HG03039 (cell line): ENCODE results near the gene OR7G2.

Experiments used
- ATAC-seq: cut with Tn5 transposase; IDR thresholded peaks from one replicate; pipeline ENCODE4 v1.9.1; 2021; ENCODE audit warnings: mild to moderate bottlenecking, moderate library complexity; ENCODE audit not compliant: unreplicated experiment

OR7G2 gene

DNA sequence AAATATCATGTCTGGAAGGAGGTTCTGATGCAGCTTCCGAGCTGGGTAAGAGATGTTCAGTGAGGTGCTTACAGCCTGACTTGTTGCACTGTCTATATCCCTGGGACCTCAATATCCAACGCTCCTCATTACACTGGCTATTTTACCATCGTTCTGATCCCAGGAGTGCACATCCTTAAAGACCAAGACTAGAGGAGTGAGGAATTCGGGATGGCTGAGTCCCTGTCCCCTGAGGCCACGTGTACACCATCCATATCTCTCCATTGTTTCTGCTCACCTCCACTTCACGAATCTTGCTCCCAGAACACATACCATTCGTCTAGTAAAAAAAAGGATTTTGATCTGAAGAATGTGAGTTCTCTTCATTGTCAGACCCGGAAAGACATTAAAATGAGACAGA, at the start of gene OR7G2:
TSS of gene OR7G2 (minus strand) at position 101 of the 400 bp plus-strand sequence. CDS start 4,232 bp downstream, outside the sequence.
- no peak for ATAC-seq

DNA sequence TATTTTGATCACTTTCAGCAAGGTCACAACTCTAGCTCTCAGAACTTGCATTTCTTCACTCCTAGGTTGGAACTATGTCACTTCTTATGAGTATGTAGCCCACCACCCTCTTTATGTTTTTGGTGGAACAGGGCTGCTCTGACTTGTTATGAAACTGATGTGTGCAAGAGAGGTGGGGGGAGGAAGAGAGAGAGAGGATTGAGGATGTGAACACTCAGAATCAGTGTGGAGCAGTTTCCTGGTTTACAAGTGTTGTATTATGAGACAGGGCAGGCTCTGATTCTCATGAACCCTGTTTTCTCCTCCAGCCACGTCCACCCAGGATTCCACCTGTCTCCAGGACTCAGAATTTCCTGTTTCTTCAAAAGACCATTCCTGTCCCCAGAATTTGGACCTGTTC, 49.0 kb upstream of the OR7G2 start:
- no peak for ATAC-seq

DNA sequence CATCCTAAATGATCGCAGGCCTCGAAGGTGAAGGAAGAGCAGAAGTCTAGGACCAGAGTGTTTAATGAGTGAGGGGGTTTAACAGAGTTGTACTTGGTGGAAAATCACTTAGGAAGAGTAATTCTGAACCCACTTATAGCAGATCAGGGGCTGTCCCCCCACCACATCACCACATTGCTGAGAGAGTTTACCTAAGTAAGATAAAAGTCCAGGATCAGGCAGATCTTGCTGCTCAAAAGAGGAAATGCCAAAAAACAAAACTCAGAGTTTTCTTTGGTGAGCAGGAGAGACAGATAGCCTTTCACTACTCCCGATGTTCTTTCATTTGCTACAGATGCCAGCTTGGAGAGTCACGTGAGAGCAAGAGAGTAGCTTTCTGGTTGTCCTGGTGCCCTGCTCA, 48.3 kb upstream of the OR7G2 start:
- ATAC-seq = no peak

DNA sequence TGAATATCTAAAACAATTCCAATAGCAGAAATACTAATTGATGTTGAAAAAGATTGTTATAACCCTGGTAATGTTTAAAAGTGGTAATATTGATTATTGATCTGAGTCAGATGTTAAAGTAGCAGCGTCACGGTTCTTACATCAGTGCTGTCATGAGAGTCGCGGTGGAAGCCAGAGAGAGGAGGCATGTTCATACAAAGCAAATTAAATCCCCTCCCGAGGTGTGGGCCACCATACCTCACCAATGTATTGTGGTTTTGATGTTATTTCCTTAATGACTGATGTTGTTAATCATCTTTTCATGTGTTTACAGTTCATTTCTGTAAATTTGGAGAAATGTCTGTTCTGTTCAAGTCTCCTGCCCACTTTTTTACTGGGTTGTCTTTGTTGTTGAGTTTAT, 44.1 kb upstream of the OR7G2 start:
- no peak for ATAC-seq

DNA sequence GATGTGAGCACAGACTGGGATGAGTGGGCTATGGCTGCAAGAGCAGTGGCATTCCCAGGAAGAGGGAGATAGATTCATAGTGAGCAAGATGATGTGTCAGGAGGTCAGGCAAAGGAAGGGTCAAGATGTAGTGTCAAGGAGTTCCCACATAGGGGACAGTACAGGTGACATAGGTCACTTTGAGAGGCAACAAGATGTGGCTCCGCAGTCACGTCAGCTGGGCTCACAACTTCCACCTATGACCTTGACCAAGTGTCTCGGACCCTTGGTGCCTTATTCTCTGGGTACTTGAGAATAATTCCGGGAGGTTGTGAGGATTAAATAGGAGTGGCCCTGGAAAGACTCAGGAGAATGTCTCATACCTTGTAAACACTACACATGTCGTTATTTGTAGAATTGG, 43.4 kb upstream of the OR7G2 start:
- ATAC-seq = no peak

DNA sequence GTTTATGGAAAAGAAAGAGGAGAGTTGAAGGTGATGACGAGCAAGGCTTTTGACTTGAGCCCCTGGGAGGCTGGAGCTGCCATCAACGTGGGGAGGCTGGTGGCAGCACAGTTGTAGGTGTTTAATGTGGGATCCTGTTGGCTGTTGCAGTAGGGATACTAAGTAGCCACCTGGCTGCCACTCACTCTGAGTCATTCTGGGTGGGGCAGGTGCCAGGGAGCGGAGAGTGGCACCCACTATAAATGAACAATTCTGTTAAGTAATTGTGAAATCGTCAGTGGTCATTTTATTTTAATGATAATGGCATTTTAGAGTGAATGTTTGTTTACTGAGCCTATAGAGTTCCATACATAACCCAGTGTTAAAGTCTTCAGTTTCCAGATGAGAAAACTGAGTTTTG, 42.7 kb upstream of the OR7G2 start:
- ATAC-seq = no peak

DNA sequence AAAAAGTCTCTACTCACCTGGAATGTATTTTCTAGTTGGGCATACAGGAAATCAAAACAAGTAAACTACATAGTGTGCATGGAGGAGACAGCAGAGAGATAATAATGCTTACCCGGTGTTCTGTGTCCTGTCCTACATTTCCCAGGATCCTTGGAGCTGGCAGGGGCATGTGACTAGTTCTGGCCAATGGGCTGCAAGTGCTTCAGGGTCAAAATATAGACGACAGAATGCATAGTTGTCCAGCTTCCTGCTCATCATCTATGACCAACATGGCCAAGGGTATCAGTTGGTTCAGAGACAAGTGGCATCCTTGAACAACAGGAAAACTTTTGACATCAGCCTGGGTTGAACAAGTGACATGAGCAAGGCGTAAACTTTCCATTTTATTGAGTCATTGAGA, 41.4 kb upstream of the OR7G2 start:
- no peak for ATAC-seq

DNA sequence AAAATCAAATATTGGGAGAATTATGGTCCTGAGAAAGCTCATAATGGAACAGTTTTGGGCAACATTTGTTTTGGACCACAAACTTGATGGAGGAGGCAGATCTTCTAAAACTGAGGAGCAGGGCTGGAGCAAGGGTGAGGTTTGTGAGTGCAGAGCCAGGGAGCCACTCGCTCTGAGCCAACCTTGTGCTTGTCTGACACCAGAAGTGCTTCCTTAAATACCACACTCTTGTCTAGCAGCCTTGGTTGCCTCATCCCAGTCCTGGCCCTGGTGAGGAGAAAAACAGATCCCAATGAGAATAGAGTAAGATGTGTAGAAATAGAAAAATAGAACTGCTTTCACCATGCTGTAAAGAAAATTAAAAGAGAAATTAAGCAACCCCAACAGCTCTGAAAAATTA, 39.6 kb upstream of the OR7G2 start:
- ATAC-seq = no peak

DNA sequence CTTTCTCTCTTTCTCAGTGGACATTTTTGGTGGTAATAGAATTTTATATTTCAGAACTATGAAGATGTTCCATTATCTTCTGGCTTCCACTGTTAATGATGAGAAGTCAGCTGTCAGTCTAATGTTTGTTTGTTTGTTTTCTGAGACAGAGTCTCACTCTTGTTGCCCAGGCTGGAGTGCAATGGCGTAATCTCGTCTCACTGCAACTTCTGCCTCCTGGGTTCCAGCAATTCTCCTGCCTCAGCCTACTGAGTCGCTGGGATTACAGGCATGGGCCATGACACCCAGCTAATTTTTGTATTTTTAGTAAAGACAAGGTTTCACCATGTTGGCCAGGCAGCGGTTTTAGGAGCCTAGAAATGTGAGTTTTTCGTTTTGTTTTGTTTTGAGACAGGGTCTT, 37.6 kb upstream of the OR7G2 start:
- no peak for ATAC-seq

DNA sequence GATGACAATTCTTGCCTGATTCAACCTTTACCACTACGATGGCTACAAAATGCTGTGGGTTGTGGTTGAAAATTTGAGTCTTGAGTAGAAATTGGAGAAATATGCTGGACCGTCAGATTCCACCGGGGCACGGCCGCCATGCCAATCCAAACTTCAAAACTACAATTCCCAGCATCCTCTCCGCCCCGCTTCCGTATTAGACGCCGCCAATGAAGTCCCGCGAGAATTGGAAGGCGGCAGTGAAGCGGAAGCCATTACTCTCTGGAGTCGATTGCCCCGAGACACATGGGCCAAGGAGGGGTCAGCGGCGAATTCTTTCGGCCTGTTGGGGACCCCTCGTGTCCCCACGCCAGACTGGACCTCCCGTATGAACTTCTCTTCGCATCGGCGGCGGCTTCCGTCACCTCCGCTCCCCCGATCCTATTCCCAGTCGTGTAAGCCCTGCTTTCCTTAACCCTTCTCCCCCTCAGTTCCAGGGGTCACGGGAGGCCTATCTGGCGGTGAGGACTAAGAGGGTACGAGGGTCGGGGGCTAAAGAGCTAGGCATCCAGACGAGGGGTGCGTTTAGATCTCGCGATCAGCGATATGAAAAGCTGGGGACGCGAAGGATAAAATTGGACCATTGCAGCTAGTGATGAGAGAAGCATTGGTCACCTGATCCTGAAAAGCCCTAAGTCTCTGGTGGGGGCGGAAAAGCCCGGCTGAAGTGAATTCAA, 33.0 kb upstream of the OR7G2 start, which contains the start of gene ZNF317:
TSS of gene ZNF317 (plus strand) at position 239 of the 716 bp plus-strand sequence. CDS start 15,620 bp downstream, outside the sequence.
- peak; percentile 85 for ATAC-seq

DNA sequence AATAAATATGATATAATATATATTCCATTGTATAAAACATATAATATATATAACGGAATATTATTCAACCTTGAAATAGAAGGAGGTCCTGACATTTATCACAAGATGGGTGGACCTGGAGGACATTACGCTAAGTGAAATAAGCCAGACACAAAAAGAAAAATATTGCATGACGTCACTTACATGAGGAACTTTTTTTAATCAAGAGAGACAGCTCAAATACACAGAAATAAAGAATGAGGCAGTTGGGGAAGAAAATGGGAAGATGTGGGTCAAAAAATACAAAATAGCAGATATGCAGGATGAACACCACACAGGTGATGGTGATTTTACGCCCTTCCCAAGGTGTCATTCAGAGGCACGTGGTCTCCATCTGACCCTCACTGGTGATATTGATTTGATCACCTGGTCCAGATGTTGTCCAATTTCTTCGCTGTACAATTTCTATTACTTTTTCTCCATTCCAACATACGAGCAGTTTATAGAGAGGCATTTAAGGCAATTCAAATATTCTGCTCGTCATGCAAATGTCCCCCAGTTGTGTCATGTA, 32.4 kb upstream of the OR7G2 start:
- no peak for ATAC-seq

DNA sequence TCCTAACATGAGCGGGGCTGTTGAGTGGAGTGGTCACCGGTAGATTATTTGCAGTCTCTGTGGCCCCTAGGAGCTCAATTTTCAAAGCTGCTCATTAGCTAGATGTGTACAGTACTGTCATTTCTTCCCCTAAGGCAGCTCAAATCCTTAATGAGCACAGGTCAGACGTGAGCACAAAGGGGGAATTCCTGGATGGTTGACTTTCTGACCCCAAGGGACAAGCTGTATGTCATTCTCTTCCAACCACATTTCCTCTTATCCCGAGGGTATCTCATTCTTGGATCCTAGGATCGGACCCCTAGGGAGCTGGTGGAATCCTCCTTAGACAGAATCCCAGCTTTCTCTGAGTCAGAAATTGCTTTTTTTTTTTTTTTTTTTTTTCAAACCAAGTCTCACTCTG, 25.1 kb upstream of the OR7G2 start:
- no peak for ATAC-seq

DNA sequence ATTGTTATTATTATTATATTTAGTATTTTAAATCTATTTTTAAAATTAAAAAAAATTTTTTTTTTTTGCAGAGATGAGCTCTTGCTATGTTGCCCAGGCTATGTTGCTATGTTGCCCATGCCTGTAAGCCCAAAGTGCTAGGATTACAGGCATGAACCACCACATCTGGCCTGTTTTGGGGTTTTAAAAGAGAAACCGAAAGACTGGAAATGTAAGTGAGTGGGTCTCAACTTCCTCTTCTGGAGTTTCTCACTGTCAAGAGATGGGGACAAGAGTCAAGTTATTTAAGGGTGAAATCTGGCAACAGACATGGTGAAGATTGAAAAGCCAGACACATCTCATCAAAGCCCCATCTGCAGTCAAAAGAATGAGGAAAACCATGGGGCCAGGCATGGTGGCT, 23.7 kb upstream of the OR7G2 start:
- ATAC-seq = no peak

DNA sequence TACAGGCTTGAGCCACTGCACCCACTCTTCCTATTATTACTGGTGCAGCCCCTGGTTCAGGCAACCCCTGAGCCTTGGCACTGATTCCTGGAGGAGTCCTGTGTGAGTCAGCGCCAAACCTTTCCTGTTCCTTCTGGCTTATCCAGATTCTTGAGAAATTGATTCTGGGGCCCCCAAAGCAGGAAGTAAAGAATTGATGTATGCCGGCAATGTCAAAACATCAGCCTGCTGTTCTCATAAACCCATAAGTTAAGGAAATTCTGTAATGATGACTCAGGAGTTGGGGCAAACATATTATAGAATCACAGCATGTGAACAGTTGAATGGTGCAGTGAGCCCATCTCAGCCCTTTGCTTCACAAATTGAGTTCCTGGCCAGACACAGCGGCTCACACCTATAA, 20.9 kb upstream of the OR7G2 start:
- ATAC-seq = no peak

DNA sequence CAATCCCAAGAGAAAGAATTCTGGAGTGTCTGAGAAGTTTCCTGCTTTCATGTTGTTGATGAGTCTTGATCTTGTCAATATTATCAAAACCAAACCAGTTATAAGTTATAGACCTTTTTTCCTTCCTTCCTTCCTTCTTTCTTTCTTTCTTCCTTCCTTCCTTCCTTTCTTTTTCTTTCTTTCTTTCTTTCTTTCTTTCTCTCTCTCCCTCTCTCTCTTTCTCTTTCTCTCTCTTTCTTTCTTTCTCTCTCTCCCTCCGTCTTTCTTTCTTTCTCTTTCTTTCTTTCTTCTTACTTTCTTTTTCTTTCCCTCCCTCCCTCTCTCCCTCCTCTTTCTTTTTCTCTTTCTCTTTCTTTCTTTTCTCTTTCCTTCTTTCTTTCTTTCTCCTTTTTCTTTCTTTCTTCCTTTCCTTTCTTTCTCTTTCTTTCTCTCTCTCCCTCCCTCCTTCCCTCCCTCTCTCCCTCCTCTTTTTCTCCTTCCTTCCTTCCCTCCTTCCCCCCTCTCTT, 19.7 kb upstream of the OR7G2 start, which contains the start of gene OR7G3:
TSS of gene OR7G3 (minus strand) at position 51 of the 506 bp plus-strand sequence. CDS start at position 51, 0 bp downstream.
- ATAC-seq = no peak

DNA sequence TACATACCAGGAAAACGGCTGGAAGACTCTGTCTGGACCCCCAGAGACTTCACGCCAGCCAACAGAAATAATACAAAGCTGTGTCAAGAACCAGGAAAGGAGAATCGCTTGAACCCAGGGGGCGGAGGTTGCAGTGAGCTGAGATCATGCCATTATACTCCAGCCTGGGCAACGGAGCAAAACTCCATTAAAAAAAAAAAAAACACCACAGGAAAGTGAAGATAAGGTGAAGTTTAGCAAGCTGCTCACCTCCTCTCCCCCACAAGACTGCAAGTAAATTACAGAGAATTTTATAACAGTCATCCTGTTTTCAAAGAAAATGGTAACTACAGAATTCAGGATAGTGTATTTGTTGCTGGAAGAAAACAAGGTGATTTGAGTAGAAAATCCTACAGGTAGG, 9.3 kb upstream of the OR7G2 start:
- ATAC-seq = no peak

DNA sequence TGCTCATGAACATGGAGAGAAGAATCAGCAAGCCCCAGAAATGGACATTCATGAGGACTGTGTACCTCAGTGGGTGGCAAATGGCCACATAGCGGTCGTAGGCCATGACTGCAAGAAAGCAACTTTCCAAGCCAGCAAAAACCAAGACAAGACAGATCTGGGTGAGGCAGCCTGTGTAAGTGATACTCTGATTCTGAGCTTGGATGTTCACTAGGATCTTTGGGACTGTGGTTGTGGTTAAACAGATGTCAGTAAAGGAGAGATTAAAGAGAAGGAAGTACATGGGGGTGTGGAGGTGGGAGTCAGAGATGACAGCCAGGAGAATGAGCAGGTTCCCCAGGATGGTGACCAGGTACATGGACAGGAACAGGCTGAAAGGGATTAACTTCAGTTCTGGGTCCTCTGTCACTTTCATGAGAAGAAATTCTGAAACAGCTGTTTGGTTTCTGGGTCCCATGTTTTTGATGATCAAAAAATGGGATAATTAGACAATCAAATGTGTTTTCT, 8.1 kb upstream of the OR7G2 start, which contains the start of gene OR7G1:
TSS of gene OR7G1 (minus strand) at position 457 of the 507 bp plus-strand sequence. CDS start at position 457, 0 bp downstream.
- ATAC-seq = no peak

DNA sequence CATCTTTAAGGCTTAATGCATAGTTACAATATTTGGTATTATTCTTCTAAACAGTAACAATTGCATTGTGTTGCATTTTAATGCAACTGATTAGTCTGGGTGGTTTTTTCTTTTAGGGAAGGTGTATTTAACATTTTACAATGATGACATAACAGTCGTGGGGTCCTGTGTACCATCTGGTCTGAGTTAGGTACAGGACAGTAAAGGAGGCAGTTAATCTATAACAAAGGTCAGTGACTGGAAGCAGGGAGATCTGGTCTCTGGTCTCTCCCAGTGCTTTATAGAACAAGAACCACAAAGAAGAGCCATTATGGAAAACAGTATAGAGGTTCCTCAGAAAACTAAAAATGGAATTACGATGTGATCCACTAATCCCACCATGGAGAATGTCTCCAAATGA, 2.7 kb upstream of the OR7G2 start:
- ATAC-seq = no peak

DNA sequence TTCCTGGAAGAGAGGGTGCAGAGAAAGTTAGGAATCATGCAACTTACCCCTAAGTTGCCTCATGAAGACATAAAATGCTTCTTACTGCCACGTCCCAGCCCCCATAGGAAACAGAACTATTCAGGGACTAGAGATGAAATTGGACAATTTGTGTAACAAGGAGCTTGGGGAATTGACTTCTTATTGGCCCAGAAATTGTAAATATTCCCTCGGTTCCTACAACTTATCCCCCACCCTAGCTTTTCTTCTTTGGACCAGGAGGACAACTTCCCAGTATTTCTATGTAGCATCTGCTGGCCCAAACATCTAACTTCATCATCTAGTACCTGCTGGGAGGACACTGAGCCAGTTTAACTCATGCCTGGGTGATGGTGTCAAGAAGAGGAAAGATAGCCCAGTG, 20.5 kb downstream of the OR7G2 start, which contains the start of gene OR1M1:
TSS of gene OR1M1 (plus strand) at position 301 of the 400 bp plus-strand sequence. CDS start 6,184 bp downstream, outside the sequence.
- no peak for ATAC-seq

DNA sequence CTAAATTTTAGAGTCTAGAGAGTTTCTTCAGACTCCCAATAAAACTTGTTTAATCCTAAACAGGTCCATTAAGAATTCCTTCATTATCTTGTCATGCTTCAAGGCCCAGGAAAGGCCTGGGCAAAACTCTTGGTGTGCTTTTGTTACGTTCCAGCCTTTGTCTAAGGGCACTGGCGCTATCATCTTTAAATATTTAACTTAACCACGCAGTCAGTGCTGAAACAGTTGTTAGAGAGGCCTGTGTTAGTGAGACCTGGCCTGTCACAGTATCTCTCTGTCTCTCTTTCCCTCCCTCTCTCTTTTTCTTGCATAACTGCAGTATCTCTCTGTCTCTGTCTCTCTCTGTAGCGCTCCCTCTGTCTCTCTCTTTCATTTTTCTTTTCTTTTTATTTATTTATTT, 28.6 kb downstream of the OR7G2 start:
- no peak for ATAC-seq

DNA sequence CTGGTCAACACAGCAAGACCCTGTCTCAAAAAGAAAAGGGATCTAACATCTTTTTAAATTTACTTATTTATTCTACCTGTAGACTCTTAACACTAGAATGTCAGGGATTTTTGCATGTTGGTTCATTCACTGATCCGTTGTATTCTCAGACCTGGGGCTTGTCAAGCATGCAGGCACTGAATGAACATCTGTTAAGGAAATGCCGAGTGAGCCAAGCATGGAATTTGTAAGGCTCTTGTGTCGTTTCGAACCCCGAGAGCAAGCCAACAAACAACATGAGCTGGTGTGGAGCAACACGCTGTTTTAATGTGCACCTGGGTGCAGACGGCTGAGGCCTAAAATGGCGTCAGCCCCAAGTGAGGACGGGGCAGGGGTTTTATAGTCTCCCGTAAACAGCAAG, 30.4 kb downstream of the OR7G2 start:
- ATAC-seq = no peak
